ENCODE results near the gene GNMT. TPM values are rescaled to one million over a fixed set of nuclear protein-coding genes. Genes with fewer than 3 reads are reported as not detected.

Gene GNMT
- total and polyA plus RNA-seq, 9 of the 15 experiments (the other 6 are each of a cell fraction or from before 2014, with no cell fraction given) = 0.11 to 0.29 (median 0.15) TPM; not detected in 6

GRCh38 chr6:42928986-42929820 is 31.4 kb upstream of the GNMT start, which contains the start of gene CNPY3 (continued):
- TF ChIP-seq NR0B1 (IDR thresholded peaks at IDR 0.05; ENCODE audit: partially characterized antibody) (no peak), EZH2 (IDR thresholded peaks at IDR 0.05; ENCODE audit: borderline replicate concordance, low read depth, low read length) (no peak), ARID4B (CRISPR knock-in tag; IDR thresholded peaks at IDR 0.05) (peak; percentile 95), ZKSCAN3 (CRISPR knock-in tag; IDR thresholded peaks at IDR 0.05) (no peak), ZNF445 (CRISPR knock-in tag; IDR thresholded peaks at IDR 0.05; ENCODE audit: low read depth) (no peak), TOE1 (IDR thresholded peaks at IDR 0.05; ENCODE audit: borderline replicate concordance) (no peak; the same call in 1 of the 2 replicates), TOE1 (CRISPR knock-in tag; IDR thresholded peaks at IDR 0.05; ENCODE audit: borderline replicate concordance, low read depth) (no peak), TBP (optimal IDR thresholded peaks at IDR 0.05; ENCODE audit: low read depth, low read length) (peak; percentile 74), SMARCC2 (IDR thresholded peaks at IDR 0.05; ENCODE audit: low read depth) (no peak), MITF (IDR thresholded peaks at IDR 0.05) (peak; percentile 71), ASH1L (IDR thresholded peaks at IDR 0.05; ENCODE audit: borderline replicate concordance, low read depth, partially characterized antibody) (peak; percentile 99)
- TF ChIP-seq, protein P1, sequence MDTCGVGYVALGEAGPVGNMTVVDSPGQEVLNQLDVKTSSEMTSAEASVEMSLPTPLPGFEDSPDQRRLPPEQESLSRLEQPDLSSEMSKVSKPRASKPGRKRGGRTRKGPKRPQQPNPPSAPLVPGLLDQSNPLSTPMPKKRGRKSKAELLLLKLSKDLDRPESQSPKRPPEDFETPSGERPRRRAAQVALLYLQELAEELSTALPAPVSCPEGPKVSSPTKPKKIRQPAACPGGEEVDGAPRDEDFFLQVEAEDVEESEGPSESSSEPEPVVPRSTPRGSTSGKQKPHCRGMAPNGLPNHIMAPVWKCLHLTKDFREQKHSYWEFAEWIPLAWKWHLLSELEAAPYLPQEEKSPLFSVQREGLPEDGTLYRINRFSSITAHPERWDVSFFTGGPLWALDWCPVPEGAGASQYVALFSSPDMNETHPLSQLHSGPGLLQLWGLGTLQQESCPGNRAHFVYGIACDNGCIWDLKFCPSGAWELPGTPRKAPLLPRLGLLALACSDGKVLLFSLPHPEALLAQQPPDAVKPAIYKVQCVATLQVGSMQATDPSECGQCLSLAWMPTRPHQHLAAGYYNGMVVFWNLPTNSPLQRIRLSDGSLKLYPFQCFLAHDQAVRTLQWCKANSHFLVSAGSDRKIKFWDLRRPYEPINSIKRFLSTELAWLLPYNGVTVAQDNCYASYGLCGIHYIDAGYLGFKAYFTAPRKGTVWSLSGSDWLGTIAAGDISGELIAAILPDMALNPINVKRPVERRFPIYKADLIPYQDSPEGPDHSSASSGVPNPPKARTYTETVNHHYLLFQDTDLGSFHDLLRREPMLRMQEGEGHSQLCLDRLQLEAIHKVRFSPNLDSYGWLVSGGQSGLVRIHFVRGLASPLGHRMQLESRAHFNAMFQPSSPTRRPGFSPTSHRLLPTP (IDR thresholded peaks at IDR 0.05; ENCODE audit: borderline replicate concordance, extremely low read depth, insufficient read length) = no peak
- TF ChIP-seq, protein P2, sequence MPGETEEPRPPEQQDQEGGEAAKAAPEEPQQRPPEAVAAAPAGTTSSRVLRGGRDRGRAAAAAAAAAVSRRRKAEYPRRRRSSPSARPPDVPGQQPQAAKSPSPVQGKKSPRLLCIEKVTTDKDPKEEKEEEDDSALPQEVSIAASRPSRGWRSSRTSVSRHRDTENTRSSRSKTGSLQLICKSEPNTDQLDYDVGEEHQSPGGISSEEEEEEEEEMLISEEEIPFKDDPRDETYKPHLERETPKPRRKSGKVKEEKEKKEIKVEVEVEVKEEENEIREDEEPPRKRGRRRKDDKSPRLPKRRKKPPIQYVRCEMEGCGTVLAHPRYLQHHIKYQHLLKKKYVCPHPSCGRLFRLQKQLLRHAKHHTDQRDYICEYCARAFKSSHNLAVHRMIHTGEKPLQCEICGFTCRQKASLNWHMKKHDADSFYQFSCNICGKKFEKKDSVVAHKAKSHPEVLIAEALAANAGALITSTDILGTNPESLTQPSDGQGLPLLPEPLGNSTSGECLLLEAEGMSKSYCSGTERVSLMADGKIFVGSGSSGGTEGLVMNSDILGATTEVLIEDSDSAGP (CRISPR knock-in tag; IDR thresholded peaks at IDR 0.05) = no peak

Data from K562 (cell line).